ENCODE measurements around the gene APOL6. TPM values are rescaled to one million over a fixed set of nuclear protein-coding genes. Genes with fewer than 3 reads are reported as not detected.

The APOL6 gene
- total and polyA plus RNA-seq, 2 experiments from 2014 or later = 2.7 to 19.6 TPM

DNA sequence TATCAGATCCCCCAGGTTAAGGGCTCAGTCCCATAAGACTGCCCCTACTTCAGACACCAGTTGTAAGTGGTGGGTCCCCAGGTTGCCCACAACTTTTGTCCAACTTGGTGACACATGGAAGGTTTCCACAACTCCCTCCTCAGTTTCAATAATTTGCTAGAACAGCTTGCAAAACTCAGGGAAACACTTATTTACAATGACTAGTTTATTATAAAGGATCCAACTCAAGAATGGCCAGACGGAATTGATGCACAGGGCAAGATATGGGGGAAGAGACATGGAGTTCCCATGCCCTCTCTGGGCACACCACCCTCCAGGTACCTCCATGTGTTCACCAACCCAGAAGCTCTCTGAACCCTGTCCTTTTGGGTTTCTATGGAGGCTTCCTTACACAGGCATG is 5.6 kb downstream of the APOL6 start:
- Histone ChIP-seq H3K4me2 (no peak overlapping the region), H3K27ac (no peak overlapping the region), H2AFZ (no peak overlapping the region), H3K36me3 (replicated peaks; ENCODE audit: insufficient read depth, low read depth) (no peaks in the 10 kb centered on the region), H3K9me3 (ENCODE audit: low read depth) (no peaks in the 10 kb centered on the region), H3K79me2 (peaks cover 26% of the 10 kb centered on the region), H3K9me2 (replicated peaks; ENCODE audit: insufficient read depth) (no peaks in the 10 kb centered on the region), H3K27me3 (no peaks in the 10 kb centered on the region), H4K20me1 (ENCODE audit: insufficient read depth, poor library complexity, severe bottlenecking) (no peaks in the 10 kb centered on the region), H3K4me3 (no peak overlapping the region), H3K4me1 (ENCODE audit: insufficient read depth) (peaks cover 15% of the 10 kb centered on the region)
- TF ChIP-seq EZH2phosphoT487 (IDR thresholded peaks at IDR 0.05; ENCODE audit: low read depth, severe bottlenecking, unreplicated experiment) (no peak), EZH2 (IDR thresholded peaks at IDR 0.05; ENCODE audit: borderline replicate concordance) (no peak)
- TF ChIP-seq, protein P1, sequence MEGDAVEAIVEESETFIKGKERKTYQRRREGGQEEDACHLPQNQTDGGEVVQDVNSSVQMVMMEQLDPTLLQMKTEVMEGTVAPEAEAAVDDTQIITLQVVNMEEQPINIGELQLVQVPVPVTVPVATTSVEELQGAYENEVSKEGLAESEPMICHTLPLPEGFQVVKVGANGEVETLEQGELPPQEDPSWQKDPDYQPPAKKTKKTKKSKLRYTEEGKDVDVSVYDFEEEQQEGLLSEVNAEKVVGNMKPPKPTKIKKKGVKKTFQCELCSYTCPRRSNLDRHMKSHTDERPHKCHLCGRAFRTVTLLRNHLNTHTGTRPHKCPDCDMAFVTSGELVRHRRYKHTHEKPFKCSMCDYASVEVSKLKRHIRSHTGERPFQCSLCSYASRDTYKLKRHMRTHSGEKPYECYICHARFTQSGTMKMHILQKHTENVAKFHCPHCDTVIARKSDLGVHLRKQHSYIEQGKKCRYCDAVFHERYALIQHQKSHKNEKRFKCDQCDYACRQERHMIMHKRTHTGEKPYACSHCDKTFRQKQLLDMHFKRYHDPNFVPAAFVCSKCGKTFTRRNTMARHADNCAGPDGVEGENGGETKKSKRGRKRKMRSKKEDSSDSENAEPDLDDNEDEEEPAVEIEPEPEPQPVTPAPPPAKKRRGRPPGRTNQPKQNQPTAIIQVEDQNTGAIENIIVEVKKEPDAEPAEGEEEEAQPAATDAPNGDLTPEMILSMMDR (IDR thresholded peaks at IDR 0.05; ENCODE audit: poor library complexity) = no peak
- no peak for DNase-seq (ENCODE audit: low spot score)
- 93% methylated on average over 1 of the region's 1 CpG for WGBS (ENCODE audit: low lambda C conversion rate, missing lambda C conversion rate)

DNA sequence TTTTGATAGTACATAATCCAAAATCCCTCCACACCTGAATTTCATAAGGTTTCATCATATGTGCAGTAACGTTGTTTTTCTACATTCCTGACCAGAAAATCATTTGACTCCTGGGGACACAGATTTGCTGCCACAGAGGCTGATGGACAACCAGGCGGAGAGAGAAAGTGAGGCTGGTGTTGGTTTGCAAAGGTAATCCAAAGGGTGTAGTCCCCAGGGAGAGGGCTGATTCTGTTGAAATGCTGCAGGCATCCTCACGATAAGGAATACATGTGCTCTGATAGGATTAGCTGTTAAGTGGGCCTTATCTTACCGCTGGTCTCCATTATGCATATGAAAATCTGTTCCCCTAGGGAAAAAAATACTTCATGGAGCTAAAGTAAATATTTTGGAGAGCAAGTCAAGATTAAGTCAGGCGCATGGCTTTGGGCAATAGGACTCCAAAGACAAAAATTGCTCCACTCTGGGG is 8.1 kb downstream of the APOL6 start:
- Histone ChIP-seq H3K9me3 (ENCODE audit: low read depth) (no peaks in the 10 kb centered on the region), H3K4me3 (no peak overlapping the region), H3K4me2 (no peak overlapping the region), H3K36me3 (replicated peaks; ENCODE audit: insufficient read depth, low read depth) (no peaks in the 10 kb centered on the region), H3K79me2 (peaks cover 2% of the 10 kb centered on the region), H4K20me1 (ENCODE audit: insufficient read depth, poor library complexity, severe bottlenecking) (no peaks in the 10 kb centered on the region), H3K27ac (no peak overlapping the region), H3K27me3 (no peaks in the 10 kb centered on the region), H2AFZ (no peak overlapping the region), H3K9me2 (replicated peaks; ENCODE audit: insufficient read depth) (no peaks in the 10 kb centered on the region), H3K4me1 (ENCODE audit: insufficient read depth) (peaks cover 21% of the 10 kb centered on the region)
- no peak for DNase-seq (ENCODE audit: low spot score)
- 37% methylated on average over 5 of the region's 5 CpGs for WGBS (ENCODE audit: low lambda C conversion rate, missing lambda C conversion rate)
- TF ChIP-seq EZH2phosphoT487 (IDR thresholded peaks at IDR 0.05; ENCODE audit: low read depth, severe bottlenecking, unreplicated experiment) (no peak), EZH2 (IDR thresholded peaks at IDR 0.05; ENCODE audit: borderline replicate concordance) (no peak)
- TF ChIP-seq, protein P1 (IDR thresholded peaks at IDR 0.05; ENCODE audit: poor library complexity) = no peak

DNA sequence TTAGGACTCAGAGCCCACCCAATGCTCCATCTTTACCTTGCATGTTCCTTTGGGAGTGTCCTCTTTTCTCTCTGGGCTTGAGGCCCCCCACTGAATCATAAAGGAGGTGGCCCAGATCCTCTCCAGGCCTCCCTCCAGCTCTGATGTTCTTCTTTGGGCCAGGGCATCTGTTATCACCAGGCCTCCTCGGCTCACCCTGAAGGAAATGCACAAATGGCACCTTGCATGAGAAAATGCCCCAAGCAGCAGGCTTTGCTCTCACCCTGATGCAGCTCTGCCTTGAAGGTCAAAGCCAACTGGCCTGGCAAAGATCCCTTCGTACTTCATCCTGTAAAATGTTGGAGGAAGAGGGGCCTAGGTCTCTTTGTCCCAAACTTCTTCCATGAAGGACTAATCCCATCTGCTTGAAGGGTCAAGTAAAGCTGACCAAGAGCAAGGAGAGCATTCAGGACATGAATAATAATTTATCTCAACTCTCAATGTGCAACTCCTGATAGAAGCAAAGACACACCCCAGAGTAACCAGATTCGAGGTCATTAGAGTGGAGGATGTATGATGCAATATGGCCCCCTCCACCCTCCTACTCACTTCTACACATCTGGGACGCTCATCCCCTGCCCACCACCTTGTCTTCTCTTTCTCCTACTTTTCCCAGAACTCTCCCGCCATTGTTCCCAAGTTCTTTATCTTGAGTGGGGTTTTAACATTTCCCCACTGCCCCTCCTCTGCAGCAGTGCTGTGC is 9.5 kb downstream of the APOL6 start:
- Histone ChIP-seq H3K27ac (no peak overlapping the region), H3K4me2 (no peak overlapping the region), H3K36me3 (replicated peaks; ENCODE audit: insufficient read depth, low read depth) (no peaks in the 10 kb centered on the region), H3K4me3 (no peak overlapping the region), H4K20me1 (ENCODE audit: insufficient read depth, poor library complexity, severe bottlenecking) (no peaks in the 10 kb centered on the region), H3K9me3 (ENCODE audit: low read depth) (no peaks in the 10 kb centered on the region), H3K79me2 (peaks cover 2% of the 10 kb centered on the region), H3K9me2 (replicated peaks; ENCODE audit: insufficient read depth) (no peaks in the 10 kb centered on the region), H2AFZ (no peak overlapping the region), H3K4me1 (ENCODE audit: insufficient read depth) (peaks cover 21% of the 10 kb centered on the region), H3K27me3 (no peaks in the 10 kb centered on the region)
- TF ChIP-seq, protein P1 (IDR thresholded peaks at IDR 0.05; ENCODE audit: poor library complexity) = no peak
- TF ChIP-seq EZH2 (IDR thresholded peaks at IDR 0.05; ENCODE audit: borderline replicate concordance) (no peak), EZH2phosphoT487 (IDR thresholded peaks at IDR 0.05; ENCODE audit: low read depth, severe bottlenecking, unreplicated experiment) (no peak)
- 72% methylated on average over 5 of the region's 5 CpGs for WGBS (ENCODE audit: low lambda C conversion rate, missing lambda C conversion rate)
- no peak for DNase-seq (ENCODE audit: low spot score)
